ENCODE data around the gene G6PD.

GRCh38 chrX:154549766-154550165, 3.1 kb upstream of the G6PD start:
- TF ChIP-seq CHD2 (IDR thresholded peaks at IDR 0.05; ENCODE audit: borderline replicate concordance, low read depth, low read length) (no peak), ESRRA (IDR thresholded peaks at IDR 0.05; ENCODE audit: low read length) (no peak), SP1 (IDR thresholded peaks at IDR 0.05; ENCODE audit: low read depth, low read length) (no peak), CTCF (IDR thresholded peaks at IDR 0.05 in 2 of 3, conservative IDR thresholded peaks at IDR 0.05 in 1 of 3; ENCODE audit: control insufficient read depth in 2 of 3, extremely low read depth in 1 of 3, insufficient read depth in 1 of 3, low read depth in 3 of 3, low read length in 3 of 3) (no peak), ZBTB33 (IDR thresholded peaks at IDR 0.05) (no peak), MYC (IDR thresholded peaks at IDR 0.05; ENCODE audit: insufficient read depth, insufficient read length, insufficient replicate concordance, low read length, severe bottlenecking) (no peak)
